ENCODE measurements around the gene ATF3.

ATF3 gene

GRCh38 chr1:212609701-212610574 is 1.4 kb downstream of the ATF3 start:
- peak in 1 of 2 experiments; percentile 44 for DNase-seq

- no peak for DNase-seq
Observed at GRCh38 chr1:212610575-212610967, 2.0 kb downstream of the ATF3 start.

GRCh38 chr1:212611000-212611948 is 2.7 kb downstream of the ATF3 start:
- no peak for DNase-seq

- no peak for DNase-seq
Observed at GRCh38 chr1:212612041-212612961, 3.7 kb downstream of the ATF3 start.

GRCh38 chr1:212613440-212614335 is 5.1 kb downstream of the ATF3 start:
- no peak for DNase-seq

- DNase-seq, result peak; percentile 16 to 18
Observed at GRCh38 chr1:212614453-212615200, 6.1 kb downstream of the ATF3 start.

GRCh38 chr1:212615201-212615470 is 6.6 kb downstream of the ATF3 start:
- no peak for DNase-seq

GRCh38 chr1:212618466-212619210 is 10.1 kb downstream of the ATF3 start:
- no peak for DNase-seq

- DNase-seq, result no peak
Observed at GRCh38 chr1:212620293-212620692, 11.7 kb downstream of the ATF3 start.

- no peak for DNase-seq
Observed at GRCh38 chr1:212621043-212621948, 12.7 kb downstream of the ATF3 start.

- DNase-seq, result no peak
Observed at GRCh38 chr1:212621949-212622305, 13.4 kb downstream of the ATF3 start.

GRCh38 chr1:212622467-212622866 is 13.9 kb downstream of the ATF3 start:
- no peak for DNase-seq

- DNase-seq, result no peak
Observed at GRCh38 chr1:212622906-212623305, 14.3 kb downstream of the ATF3 start.

GRCh38 chr1:212623603-212624002 is 15.0 kb downstream of the ATF3 start:
- DNase-seq, result no peak

GRCh38 chr1:212624976-212625501 is 16.5 kb downstream of the ATF3 start:
- no peak for DNase-seq

- DNase-seq, result no peak
Observed at GRCh38 chr1:212625781-212626450, 17.4 kb downstream of the ATF3 start.

- DNase-seq, result no peak
Observed at GRCh38 chr1:212628046-212628445, 19.5 kb downstream of the ATF3 start.

- DNase-seq, result no peak
Observed at GRCh38 chr1:212628813-212629415, 20.4 kb downstream of the ATF3 start.

All from Kasumi-1 (cell line).